Activated CD4-positive, CD25-positive, alpha-beta regulatory T cell treated with anti-CD3 and anti-CD28 coated beads, Interleukin-2, amount 50 U/mL, for 16 hours (primary cell): ENCODE measurements around the gene RFC4.

Source experiments
- DNase-seq: peaks from one replicate; pipeline ENCODE4 v3.0.0-alpha.2; 2020; ENCODE audit warnings: low read depth, low spot score

RFC4 gene

GRCh38 chr3:186750316-186750715, 56.0 kb downstream of the RFC4 start:
- DNase-seq: no peak

DNA sequence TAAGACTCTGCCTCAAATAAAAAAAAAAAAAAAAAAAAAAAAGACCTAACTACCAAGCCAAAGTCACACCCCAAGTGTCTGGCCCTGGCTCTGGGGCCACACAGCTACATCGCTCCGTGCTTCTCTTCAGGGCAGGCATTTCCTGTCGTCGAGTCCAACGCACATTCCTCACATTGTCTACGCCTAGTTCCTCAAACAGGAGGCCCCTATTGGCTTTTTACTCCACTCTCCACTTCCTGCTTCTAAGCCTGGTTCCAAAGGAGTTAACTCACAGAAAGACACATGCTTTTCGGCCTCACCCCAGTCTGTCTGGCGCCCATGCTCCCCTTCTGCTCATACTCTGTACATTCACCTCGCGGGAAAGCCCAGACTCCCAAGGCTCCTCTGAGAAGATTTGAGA, 60.3 kb downstream of the RFC4 start:
- no peak for DNase-seq

DNA sequence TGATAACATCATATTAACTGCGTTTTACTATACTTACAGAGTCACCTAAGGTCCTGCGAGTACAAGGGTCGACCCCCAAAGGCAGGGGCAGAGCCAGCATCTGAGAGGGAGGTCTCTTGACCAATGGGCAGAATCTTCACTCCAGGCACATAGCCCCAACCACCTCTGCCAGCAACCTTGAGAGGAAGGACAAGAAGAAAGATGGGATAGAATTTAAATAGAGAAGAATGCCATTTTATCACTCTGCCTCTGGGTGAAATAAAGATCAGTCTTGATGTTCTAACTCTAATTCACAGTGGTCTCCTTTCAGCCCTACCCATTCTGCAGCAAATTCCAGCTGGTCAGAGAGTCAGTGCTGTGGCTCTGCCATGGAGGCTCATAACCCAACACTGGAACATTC, 62.6 kb downstream of the RFC4 start:
- no peak for DNase-seq

- DNase-seq: no peak
Measured at GRCh38 chr3:186742618-186743380, 63.5 kb downstream of the RFC4 start.
